ENCODE data around the gene ANP32B. TPM values are rescaled to one million over a fixed set of nuclear protein-coding genes. Genes with fewer than 3 reads are reported as not detected.
"Not testable (repeated sequence)": the region's sequence is repeated elsewhere in the genome, so short reads cannot be mapped to it uniquely, and the experiment has no call there.

The ANP32B gene
- total RNA-seq, 4 donors from 2014 or later, result 28.5 to 49.0 (median 48.5) TPM

DNA sequence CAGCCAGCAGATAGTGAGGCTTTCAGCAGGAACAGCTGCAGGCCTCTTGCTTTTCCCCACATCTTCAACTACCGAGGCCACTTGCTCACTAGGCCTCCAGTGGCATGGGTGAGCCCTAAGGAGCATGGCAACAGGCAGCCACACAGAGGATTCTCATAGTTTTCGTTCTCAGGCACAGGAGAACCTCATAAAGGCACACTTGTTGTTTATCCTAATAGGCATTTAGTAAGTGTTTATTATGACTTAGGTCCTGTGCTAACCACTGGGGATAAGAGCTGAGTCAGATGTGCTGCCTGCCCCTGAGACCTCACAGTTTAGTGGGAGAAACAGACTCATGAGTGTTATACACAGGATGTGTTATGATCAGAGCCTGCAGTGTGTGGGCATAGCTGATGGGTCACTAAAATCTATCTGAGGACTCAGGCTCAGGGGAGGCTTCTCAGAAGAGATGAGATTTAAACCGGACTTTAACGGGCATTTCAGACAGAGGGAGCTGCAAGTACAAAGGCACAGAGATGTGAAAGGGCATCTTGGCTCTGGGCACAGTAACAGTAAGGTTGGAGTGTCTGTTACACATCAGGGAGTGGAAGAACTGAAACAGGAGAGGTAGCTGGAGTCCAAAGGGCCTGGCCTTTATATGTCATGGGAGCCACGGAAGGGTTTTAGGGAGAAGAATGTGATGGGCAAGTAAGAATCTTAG lies 24.2 kb upstream of the ANP32B start:
- DNase-seq (ENCODE audit: low spot score), result no peak
- TF ChIP-seq, protein P1, sequence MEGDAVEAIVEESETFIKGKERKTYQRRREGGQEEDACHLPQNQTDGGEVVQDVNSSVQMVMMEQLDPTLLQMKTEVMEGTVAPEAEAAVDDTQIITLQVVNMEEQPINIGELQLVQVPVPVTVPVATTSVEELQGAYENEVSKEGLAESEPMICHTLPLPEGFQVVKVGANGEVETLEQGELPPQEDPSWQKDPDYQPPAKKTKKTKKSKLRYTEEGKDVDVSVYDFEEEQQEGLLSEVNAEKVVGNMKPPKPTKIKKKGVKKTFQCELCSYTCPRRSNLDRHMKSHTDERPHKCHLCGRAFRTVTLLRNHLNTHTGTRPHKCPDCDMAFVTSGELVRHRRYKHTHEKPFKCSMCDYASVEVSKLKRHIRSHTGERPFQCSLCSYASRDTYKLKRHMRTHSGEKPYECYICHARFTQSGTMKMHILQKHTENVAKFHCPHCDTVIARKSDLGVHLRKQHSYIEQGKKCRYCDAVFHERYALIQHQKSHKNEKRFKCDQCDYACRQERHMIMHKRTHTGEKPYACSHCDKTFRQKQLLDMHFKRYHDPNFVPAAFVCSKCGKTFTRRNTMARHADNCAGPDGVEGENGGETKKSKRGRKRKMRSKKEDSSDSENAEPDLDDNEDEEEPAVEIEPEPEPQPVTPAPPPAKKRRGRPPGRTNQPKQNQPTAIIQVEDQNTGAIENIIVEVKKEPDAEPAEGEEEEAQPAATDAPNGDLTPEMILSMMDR (IDR thresholded peaks at IDR 0.05), result no peak
- ATAC-seq (ENCODE audit: low FRiP score), result peak; percentile 6

DNA sequence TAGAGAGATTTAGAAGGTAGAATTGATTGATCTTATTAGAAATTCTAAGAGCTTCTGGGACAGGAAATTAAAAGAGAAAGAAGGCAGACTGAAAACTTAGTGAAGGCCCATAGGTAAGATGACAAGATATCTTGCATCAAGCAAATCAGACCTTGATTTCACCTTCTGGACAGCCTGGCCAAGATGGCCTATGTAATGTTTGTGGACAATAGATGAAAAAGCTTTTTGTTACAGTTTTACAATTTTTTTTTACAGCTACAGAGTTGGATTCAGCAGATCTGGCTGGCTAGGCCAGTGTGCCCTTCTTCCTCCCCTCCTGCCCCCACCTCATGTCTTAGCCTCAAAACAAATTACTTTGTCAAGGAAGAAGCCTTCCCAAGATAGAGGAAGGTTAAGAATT lies 23.6 kb upstream of the ANP32B start:
- ATAC-seq (ENCODE audit: low FRiP score), result no peak
- no peak for DNase-seq (ENCODE audit: low spot score)
- TF ChIP-seq, protein P1 (IDR thresholded peaks at IDR 0.05), result no peak

DNA sequence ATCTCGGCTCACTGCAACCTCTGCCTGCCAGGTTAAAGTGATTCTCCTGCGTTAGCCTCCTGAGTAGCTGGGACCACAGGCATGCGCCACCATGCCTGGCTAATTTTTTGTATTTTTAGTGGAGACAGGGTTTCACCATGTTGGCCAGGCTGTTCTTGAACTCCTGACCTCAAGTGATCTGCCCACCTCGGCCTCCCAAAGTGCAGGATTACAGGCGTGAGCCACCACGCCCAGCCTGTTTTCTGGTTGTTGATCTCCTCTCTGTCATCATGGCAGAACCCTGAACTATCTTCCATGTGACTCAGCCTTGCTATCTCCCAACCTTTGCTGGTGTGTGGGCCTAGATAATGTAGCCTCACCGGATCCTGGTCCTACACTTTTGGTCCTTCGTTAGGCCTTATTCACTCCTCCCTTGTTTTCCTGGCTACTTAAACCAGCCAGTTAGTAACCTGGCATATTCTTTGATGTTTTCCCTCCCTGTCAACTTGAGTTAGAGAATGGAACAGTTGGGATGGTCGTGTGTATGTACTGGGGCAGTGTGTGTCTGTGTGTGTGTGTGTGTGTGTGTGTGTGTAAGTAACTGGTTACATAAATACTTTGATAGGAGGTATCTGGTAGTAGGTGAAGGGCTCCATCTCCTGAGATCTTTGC lies 22.3 kb upstream of the ANP32B start:
- DNase-seq (ENCODE audit: low spot score); ATAC-seq (ENCODE audit: low FRiP score): not testable (repeated sequence)

DNA sequence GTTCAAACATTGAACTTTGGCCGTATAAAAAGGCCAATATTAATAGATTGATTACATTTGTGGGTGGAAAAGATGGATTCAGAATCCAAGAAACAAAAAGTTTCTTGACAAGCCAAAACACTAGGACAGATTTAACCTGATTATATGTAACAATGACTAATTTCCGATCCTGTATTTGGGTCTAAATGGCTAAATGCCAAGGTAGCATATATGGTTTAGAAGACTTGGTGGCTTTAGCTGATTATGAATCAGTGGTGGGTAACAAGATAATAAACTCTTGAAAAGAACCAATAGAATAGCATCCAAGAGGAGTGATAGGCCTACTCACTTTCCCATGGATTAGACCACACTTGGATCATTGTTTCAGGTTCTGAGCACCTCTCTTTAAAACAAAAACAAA lies 21.8 kb upstream of the ANP32B start:
- ATAC-seq (ENCODE audit: low FRiP score) (no peak), DNase-seq (ENCODE audit: low spot score) (no peak)
- TF ChIP-seq, protein P1 (IDR thresholded peaks at IDR 0.05), result no peak

DNA sequence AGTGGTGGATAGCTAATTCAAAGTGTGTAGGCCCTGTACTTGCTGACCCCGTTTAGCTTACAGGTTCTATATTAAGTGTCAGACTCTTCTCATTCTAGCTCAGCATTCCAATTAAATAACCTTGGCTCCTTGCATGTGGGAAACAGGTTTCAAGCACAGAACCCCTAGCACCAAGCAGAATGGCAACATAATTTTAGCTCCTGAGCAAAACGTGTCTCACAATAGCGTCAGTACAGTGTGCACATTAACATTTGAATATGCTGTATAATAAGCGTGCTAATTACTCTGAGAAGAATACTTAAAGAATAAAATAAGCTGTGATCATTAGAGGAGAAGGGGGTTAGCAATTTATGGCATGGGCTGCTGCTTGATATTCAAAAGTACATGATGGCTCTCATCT lies 21.0 kb upstream of the ANP32B start:
- TF ChIP-seq, protein P1 (IDR thresholded peaks at IDR 0.05), result no peak
- DNase-seq (ENCODE audit: low spot score), result no peak
- ATAC-seq (ENCODE audit: low FRiP score), result no peak

DNA sequence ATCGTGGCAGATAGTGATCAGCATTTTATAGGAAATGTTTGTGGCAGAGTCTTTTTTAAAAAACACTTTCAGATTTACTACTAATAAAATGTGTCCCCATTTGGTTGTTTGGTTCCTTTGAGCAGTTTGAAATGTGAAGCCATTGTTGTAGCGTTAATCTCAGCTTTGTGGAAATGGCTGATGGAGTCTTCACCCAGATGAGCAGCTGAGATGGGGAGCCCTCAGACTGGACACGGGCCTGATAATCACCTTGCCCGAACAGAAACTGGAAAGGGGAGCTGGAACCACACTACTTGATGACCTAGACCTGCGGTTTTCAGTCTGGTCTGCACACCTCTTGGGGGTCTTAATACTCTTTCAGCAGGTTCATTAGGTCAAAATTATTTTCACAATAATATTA lies 20.6 kb upstream of the ANP32B start:
- TF ChIP-seq, protein P1 (IDR thresholded peaks at IDR 0.05), result no peak
- no peak for DNase-seq (ENCODE audit: low spot score)
- ATAC-seq (ENCODE audit: low FRiP score), result no peak

DNA sequence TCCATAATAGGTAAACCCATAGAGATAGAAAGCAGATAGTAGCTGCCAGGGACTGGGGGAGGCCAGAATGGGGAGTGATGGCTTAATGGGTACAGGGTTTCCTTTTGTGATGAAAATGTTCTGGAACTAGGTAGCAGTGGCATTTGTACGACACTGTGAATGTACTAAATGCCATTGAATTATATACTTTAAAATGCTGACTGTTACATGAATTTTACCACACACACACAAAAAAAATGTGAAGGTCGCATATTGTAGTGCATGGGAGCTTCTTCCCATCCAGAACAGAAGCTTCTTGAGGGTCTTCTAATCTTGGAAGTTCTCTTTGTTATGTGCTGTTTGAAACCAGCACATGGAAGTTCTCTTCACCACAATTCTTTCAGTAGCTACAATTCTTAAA lies 19.9 kb upstream of the ANP32B start:
- ATAC-seq (ENCODE audit: low FRiP score) (no peak), DNase-seq (ENCODE audit: low spot score) (no peak)
- TF ChIP-seq, protein P1 (IDR thresholded peaks at IDR 0.05), result no peak

All from omental fat pad (tissue), 4 donors.